ENCODE results near the gene TNFRSF19.
"Not testable (repeated sequence)": the region's sequence is repeated elsewhere in the genome, so short reads cannot be mapped to it uniquely, and the experiment has no call there.

Gene TNFRSF19, protein sequence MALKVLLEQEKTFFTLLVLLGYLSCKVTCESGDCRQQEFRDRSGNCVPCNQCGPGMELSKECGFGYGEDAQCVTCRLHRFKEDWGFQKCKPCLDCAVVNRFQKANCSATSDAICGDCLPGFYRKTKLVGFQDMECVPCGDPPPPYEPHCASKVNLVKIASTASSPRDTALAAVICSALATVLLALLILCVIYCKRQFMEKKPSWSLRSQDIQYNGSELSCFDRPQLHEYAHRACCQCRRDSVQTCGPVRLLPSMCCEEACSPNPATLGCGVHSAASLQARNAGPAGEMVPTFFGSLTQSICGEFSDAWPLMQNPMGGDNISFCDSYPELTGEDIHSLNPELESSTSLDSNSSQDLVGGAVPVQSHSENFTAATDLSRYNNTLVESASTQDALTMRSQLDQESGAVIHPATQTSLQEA

DNA sequence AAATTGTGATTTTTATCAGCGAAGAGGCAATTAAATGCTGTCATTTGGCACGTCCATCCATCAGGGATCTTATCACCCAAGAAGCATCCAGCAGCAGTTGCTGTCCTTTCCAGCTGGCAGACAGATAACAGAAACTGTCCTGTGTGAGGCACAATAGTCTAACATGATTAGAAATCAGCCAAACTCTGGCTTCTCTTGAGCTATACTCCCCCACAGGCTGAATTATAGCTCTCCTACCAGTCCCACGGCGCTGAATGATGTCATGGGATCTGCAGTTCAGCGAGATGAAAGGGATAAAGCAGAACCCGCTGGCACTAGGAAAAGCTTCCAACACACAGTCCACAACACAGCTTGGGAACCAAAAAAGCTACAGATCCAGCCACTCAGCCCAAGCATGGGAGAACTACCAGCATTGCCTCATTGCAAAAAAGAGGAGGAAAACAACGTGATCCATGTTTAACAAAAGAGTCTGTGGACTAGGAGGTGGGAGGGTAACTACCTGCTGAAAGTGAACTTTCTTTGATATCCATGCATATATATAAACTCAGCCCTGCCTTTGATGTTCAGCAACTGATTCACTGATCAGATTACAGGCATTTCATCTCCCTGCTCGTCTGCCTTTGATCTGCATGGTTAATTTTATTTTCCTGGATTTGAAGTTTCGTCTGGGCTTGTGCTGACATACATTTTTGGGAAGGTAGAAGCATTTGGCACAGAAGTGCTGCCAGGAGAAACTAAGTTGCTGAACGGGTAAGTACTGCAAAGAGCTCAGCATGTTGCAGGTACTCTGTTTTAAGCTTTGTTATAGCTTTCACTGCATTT lies at the start of gene TNFRSF19:
TNFRSF19 (plus strand) TSS at position 314 of the 822 bp plus-strand sequence. CDS start 19,772 bp downstream, outside the sequence.
- no peak for DNase-seq (ENCODE audit: low read depth)

DNA sequence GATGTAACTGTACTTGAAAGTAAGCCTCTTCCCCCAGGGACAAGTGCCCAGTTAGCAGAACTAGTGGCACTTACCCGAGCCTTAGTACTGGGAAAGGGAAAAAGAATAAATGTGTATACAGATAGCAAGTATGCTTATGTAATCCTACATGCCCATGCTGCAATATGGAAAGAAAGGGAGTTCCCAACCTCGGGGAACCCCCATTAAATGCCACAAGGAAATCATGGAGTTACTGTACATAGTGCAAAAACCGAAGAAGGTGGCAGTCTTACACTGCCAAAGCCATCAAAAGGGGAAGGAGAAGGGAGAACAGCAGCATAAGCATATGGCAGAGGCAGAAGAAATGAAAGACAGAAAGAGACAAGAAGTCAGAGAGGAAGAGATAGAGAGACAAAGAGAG lies 40.3 kb upstream of the TNFRSF19 start:
- DNase-seq (ENCODE audit: low read depth), result not testable (repeated sequence)

DNA sequence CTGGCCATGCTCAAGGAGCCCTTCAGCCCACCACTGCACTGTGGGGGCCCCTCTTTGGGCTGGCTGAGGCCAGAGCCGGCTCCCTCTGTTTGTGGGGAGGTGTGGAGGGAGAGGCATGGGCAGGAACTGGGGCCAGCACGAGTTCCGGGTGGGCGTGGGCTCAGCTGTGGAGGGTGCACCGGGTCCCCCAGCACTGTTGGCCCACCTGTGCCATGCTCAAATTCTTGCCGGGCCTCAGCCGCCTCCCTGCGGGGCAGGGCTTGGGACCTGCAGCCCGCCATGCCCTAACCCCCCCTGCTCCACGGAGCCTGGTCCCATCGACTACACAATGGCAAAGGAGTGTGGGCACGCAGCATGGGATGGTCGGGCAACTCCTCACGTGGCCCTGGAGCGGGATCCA lies 38.8 kb upstream of the TNFRSF19 start:
- DNase-seq (ENCODE audit: low read depth), result no peak

DNA sequence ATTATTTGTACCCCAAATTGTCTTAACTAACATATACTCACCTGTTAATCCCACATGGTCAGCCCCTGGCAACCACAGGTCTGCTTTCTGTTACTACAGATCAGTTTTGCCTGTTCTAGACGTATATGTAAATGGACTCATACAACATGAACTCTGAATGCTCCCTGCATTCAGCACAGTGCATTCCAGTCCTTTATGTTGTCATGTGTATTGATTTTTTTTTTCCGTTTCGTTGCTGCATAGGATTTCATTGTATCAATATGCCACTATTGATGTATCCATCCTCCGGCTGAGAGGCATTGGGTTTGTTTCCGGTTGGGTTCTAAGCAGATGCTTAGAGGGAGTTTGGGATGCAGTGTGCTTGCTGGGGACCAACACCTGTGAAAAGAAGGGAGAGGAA lies 36.1 kb upstream of the TNFRSF19 start:
- no peak for DNase-seq (ENCODE audit: low read depth)

DNA sequence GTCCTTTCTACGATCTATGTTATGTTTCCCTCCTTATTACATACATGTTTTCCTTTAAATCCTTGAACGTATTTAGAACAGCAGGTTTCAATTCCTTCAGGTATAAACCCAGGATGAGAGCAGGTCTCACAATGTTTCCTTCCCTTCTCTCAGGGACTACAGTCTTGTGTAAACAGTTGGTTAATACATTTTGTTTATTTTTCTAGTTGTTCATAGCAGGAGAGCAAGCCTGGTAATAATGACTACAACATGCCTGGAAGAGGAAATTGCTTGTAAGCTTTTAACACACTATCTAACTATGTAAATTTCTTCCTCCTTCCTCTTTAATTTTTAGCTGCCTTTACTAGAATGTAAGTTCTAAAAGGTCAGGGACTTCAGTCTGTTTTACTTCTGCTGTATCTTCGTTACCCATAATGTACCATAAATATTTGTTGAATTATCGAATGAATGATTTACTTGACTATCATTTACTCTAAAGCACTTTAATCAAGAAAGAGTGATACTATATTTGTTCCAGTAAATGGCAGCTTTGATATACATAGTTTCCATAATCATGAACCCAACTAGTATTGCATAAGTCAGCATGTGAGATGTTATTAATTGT lies 28.9 kb upstream of the TNFRSF19 start:
- no peak for DNase-seq (ENCODE audit: low read depth)

DNA sequence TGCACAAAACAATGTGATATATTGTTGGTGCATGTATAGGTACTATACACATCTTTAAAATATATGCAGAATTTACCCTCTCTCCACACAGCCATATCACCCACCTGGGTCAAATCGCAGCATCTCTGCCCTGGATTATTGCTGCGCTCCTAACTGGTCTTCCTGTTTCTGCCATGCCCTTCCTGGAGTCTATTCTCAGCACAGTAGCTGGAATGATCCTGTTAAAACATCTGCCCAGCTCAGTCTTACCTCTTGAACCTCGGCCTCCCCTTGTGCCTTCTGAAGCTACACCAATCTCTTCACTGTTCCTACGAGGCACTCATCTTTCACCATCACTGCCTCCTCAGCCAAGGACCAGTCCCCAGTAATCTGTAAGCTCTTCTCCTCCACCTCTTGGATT lies 25.5 kb upstream of the TNFRSF19 start:
- DNase-seq (ENCODE audit: low read depth), result no peak

DNA sequence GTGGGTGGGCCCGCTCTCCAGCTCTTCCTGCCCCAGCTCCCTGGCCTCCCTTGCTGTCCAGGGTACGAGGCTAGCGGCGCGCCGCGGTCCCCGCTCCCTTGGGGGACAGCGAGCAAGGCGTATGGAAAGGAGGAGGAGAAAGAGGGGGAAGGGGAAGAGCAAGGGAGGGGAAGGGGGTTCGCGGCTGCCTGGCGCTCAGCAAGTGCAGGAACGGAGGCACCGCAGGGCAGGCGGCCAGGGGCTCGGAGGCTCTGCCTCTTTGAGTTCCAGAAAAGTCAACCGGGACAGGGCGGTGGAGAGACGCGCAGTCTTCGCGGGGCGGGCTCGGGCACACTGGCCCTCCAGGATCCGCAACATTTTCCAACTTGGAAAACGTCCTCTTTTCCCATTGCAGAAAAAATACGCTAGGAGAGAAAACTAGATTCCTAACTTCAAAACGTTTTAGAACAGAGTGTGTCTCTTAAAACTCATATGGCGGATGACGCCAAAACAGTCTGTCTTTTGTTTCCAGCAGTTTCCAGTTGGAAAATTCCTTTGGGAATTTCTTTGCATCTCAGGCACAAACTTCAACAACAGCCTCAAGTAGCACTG lies 23.1 kb upstream of the TNFRSF19 start:
- no peak for DNase-seq (ENCODE audit: low read depth)

DNA sequence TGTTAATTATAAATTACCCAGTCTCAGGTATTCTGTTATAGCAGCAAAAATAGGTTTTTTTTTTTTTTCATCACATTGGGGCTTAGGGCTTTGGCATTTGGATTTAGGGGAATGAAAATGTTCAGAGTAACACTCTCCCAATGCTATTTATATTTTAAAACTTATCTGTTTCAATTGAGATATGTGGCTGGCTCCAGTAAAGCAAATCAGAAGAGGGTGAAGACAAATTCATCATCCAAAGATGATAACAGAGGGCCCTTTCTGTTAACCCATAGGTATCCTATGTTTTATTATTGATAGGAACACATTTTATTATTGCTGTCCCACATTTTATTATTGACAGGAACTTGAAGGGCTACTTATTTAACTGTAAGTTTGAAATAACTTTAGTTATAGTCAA lies 20.5 kb upstream of the TNFRSF19 start:
- no peak for DNase-seq (ENCODE audit: low read depth)

DNA sequence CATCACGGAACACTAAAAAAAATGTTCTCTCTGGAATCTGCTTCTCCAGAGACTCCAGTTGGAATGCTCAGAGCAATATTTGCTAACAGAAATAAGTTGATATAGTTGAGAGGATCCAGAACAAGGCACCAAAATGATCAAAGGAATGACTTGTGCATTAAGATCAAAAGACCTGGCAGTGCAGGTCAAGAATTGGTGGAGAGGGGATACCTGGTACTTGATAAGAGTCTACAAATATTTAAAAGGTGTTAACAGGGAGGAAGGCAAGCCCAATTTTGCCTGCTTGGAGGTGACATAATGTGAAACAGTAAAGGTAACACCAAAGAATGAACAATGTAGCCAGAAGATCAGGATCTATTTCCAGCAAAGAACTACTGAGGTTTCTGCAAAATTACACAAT lies 20.0 kb upstream of the TNFRSF19 start:
- no peak for DNase-seq (ENCODE audit: low read depth)

DNA sequence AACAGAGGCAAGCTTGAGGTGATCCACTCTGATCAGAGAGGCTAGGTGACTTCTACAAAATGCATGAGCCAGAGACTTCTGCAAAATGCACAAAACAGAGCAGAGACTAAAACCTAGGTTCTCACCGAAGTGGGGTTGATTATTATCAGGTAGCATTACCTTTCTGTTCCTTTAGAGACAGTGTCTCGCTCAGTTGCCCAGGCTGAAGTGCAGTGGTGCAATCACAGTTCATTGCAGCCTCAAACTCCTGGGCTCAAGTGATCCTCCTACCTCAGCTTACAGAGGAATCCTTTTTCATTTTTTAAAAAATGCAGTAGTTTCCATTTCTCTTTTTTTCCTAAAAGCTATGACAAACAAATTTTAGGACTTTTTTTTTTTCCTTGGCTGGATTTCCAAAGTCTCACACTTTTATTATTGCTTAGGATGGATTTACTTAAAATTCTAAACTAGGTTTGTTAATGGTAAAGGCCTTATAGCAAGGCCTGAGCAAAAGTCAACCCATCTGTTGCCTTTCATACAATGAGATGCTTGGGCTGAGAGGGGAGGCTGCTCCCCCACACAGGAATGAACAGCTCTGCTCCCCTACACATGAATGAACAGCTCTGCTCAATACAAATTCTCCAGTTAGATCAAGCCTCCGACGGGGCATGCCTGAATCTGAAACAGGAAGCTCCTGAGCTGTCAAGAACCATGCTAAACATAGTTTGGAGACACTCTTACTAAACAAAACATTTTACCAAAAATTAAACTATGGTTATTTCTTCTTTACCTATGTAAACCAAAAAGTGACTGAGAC lies 18.8 kb upstream of the TNFRSF19 start:
- DNase-seq (ENCODE audit: low read depth), result no peak

DNA sequence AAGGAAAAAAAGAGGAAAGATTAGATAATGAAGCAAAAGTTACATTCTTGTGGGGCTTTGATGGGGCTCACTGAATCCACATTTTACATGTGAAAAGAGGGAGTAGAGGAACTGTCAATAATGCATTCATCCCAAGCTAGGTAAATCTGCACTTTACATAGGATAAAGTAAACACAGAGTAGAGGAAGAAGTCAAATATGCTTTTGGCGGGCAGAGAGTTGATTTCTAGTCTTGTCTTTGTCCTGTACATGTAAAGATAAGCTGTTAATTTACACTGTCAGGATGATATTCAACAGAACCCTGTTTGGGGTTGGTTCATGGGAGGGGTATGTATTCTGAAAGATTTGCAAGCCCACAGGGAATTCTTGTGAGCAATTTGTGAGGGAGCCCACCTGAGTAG lies 18.0 kb upstream of the TNFRSF19 start:
- DNase-seq (ENCODE audit: low read depth), result no peak

DNA sequence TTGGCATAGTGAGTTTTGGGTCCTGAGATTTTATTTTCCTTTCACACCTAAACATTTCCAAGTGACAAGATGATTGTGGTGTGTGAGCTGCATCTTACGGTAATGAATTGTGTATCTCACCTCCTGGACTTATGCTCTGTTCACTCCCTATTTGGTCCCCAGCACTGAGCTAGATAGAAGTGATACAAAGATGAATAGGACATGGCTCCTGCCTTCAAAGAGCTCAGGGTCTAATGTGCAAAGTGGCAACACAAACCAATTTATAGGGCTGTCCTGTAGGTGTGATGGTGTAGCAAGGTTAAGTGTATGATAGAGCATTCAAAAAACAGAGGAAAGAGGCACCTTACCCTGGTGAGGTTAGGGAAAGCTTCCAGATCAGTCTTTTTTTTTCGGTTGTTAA lies 17.6 kb upstream of the TNFRSF19 start:
- DNase-seq (ENCODE audit: low read depth), result no peak

DNA sequence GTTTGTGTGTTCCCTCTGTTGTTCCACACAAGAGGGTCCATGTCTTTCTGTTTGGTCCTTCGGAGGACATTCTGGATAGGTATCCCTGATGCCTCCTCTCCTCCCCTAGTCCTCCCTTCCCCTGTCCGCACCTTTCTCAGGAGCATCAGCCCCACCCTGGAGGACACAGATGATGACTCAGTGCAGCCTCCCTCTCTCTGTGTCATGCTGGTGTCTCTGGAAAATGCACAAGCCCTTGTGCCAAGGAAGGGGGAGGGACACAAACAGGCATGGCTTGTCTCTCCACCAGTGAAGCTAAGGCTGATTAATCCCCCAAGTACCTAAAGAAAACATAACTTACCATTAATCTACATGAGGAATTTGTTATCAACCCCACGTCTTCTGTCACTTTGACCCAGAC lies 16.2 kb upstream of the TNFRSF19 start:
- DNase-seq (ENCODE audit: low read depth), result no peak

DNA sequence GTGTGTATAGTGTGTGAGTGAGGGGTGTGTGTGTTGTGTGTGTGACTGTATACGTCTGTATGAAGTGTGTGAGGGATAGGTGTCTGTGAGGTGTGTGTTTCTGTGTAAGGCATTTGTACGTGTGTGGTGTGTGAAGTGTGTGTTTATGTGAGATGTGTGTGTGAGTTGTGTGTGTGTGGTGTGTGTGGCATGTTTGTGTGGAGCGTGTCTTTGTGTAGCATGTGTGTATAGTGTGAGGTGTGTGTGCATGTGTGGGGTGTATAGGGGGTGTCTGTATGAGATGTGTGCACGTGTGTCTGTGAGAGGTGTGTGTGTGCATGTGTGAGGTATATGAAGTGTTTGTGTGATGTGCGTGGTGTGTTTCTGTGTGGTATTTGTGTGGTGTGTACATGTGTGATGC lies 13.2 kb upstream of the TNFRSF19 start:
- no peak for DNase-seq (ENCODE audit: low read depth)

DNA sequence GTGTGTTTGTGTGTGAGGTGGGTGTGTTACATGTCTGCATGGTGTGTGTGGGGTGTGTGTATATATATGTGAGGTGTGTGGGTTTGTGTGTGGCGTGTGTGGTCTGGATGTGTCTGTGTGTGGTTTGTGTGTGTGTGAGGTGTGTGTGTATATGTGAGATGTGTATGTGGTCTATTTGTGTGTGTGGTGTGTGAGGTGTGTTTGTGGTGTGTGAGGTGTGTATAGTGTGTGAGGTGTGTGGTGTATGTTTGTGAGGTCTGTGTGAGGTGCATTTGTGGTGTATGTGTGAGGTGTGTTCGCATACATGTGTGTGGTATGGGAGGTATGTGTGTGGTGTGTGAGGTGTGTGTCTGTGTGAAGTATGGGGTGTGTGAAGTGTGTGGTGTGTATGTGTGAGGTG lies 12.5 kb upstream of the TNFRSF19 start:
- no peak for DNase-seq (ENCODE audit: low read depth)

DNA sequence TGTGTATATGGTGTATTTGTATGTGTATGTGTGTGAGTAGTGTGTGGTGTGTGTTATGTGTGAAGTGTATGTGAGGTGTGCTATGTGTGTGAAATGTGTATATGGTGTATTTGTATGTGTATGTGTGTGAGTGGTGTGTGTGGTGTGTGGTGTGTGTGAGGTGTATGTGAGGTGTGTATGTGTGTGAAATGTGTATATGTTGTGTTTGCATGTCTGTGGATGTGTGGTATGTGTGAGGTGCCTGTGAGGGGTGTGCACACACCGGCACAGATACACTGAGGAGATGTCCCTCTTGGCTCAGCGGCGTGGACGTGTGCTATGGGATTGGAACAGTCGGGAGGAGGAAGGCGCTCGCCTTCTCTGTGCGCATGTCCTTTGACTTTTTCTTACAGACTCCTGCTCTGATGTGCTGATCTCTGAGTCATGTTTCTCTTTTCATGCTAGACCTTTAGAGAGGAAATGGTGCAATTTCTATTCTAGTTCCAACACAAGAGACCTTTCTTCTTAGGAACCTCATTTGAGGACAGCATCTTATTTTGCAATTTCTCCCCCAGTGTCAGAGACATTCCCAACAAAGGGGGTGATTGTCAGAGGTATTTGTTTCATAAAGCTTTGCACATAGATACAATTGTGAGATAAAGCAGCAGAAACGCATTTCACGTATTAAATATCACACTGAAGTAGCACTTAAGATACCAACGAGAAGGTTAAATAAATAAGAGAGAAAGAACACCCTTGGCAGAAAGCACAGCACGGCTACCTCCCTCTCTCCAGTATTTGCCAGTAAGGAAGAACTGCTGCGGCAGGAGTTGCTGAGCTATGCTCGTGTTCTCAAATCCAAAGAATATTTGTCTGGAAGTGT lies 11.3 kb upstream of the TNFRSF19 start:
- no peak for DNase-seq (ENCODE audit: low read depth)

DNA sequence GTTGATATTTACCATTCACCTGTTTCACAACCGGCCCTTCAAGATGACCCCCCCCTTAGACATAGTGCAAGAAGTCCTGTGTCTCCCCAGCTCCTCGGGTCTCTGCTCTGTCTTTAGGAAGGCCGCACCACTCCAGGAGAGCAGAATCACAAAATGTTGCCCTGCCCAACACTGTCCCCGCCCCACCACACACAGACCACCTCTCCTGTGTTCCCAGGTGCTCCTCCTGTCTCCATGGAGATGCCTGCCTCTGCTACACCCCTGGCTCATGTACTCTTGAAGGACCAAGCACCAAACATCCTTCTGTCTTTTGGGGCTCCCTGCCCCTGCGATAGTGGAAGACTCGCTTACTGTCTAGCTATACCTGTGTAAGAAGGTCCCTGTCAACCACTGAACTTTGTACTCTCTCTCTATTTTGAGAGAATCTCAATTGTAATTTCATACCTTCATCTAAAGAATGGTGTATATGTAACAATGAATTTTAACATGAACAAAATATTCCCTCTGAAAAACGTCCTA lies 9.6 kb upstream of the TNFRSF19 start:
- DNase-seq (ENCODE audit: low read depth), result no peak

DNA sequence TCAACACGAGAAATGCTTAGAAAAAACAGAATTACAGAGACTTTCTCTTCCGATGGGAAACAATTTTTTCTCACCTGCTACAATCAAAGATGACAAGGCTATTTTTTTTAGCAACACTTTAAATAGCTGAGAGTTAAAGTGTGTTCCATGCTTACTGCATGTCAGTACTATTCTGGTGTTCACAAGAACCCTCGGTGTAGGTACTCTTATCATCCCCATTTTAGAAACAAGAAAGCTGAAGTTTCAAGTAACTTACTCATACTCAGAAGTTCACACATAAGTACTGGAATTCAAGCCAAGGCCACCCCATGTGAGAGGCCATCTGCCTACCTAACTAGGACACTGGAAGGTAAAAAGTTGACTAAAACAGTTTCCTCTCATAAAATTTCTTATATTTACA lies 9.0 kb upstream of the TNFRSF19 start:
- DNase-seq (ENCODE audit: low read depth), result no peak

DNA sequence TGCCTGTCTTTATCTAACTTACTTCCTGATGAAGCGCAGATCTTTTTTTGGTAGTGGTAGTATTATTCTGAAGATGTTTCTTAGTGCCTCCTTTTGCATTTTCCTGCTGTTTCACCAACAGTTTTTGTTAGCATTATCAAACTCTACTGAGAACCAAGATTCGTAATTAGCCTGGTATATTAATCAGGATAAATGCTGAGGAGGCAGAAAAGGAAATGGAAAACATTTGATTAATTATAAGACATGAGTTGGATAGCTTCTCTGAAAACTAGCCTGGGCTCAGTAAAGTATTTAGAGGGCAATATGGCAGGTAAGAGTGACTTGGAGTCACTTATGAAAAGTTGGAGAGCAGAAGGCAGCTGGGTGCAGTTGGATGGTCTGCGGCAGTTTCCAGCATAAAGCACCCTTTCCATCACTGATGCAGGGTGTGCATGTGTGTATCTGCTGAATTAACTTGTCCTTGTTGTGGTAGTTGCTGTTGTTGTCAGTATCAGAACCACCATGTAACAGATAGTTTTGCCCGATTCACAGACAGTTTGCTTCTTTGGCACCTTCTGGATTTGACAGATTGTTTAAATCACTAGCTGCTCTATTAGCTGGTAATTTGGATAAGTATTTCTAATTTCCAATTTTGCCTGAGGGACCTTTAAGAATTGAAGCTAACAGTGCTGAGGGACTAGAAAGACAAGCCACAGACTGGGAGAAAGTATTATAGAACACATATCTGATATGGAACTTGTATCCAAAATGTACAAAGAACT lies 6.9 kb upstream of the TNFRSF19 start:
- no peak for DNase-seq (ENCODE audit: low read depth)

Measured in stimulated activated CD8-positive, alpha-beta memory T cell treated with anti-CD3 and anti-CD28 coated beads, Interleukin-12 subunit alpha, Interleukin-12 subunit beta, amount 100 ng/mL, for 4 hours (primary cell).